Kidney epithelial cell (primary cell): ENCODE measurements around the gene HOXA11. TPM values are rescaled to one million over a fixed set of nuclear protein-coding genes. Genes with fewer than 3 reads are reported as not detected.

Source experiments
- DNase-seq: peaks from one replicate; pipeline ENCODE4 v3.0.0-alpha.2; 2010; ENCODE audit warnings: low read depth
- H3K27me3 ChIP-seq: 2 replicates; pipeline ENCODE4 v1.6.0; 2011; ENCODE audit warnings: low read length; ENCODE audit not compliant: control insufficient read depth, insufficient read depth
- H3K36me3 ChIP-seq: 2 replicates; pipeline ENCODE4 v1.5.1; 2011; ENCODE audit warnings: low read length; ENCODE audit not compliant: control insufficient read depth, insufficient read depth
- H3K4me3 ChIP-seq: 2 replicates; pipeline ENCODE4 v1.5.1; 2011; ENCODE audit warnings: low read depth, mild to moderate bottlenecking, control low read depth, low read length
- total RNA-seq: library from RNA; depleted of rRNA; stranded (reverse); fragments of >200 nt; gene quantifications from 2 replicates; pipeline ENCODE4 v1.2.3, GENCODE V29; 2015
- TF ChIP-seq, protein P1 (sequence below): IDR thresholded peaks from 2 replicates; pipeline ENCODE4 v1.5.1; 2011; ENCODE audit warnings: mild to moderate bottlenecking, moderate library complexity, low read length, control low read depth, inconsistent platforms; ENCODE audit not compliant: insufficient read depth, poor library complexity, severe bottlenecking

The HOXA11 gene
- total RNA-seq, 1 donor from 2014 or later = 17.3 TPM

DNA sequence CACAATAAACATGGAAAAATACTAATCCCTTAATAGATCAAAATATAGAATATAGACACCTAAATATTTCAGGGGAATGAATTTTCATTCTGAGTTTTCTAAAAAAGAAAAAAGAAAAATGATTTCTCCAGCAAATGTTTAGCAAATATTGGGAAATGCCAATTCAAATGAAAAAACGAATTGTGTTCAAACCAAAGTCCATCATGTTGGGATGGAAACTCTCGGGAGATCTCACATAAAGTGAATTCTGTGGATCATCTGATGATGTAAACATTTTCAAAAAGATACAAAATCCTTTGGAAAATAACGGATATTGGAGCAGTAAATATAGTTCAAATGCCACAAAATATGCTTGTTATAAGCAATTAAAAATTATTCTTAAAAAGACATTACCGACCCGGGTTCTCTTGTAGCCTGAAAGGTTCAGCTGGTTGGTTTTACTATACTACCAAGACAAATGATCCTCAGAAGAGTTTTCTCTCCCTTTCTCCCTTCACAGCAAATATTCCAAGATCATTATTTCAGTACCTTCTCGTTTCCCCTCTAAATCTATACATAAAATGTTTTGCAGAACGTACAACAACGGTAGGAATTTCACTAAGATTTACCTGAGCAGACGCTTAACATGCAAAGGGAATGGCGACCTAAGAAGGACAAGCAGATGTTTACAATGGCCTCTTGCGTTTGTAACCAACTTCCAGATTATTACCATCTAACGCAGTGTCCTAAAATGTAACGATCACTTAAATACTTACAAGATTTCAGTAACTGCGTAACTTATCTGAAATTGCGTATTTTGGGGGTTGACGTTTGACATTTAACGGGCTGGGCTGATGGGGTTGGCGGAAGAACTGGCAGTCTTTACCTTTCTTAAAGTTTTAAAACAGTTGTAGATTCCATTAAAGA is 12.4 kb upstream of the HOXA11 start:
- TF ChIP-seq, protein P1, sequence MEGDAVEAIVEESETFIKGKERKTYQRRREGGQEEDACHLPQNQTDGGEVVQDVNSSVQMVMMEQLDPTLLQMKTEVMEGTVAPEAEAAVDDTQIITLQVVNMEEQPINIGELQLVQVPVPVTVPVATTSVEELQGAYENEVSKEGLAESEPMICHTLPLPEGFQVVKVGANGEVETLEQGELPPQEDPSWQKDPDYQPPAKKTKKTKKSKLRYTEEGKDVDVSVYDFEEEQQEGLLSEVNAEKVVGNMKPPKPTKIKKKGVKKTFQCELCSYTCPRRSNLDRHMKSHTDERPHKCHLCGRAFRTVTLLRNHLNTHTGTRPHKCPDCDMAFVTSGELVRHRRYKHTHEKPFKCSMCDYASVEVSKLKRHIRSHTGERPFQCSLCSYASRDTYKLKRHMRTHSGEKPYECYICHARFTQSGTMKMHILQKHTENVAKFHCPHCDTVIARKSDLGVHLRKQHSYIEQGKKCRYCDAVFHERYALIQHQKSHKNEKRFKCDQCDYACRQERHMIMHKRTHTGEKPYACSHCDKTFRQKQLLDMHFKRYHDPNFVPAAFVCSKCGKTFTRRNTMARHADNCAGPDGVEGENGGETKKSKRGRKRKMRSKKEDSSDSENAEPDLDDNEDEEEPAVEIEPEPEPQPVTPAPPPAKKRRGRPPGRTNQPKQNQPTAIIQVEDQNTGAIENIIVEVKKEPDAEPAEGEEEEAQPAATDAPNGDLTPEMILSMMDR = no peak
- Histone ChIP-seq H3K4me3 (no peak overlapping the region), H3K27me3 (peaks cover 72% of the 10 kb centered on the region), H3K36me3 (no peaks in the 10 kb centered on the region)
- no peak for DNase-seq

- H3K36me3 ChIP-seq = no peaks in the 10 kb centered on the region
- DNase-seq = peak; percentile 45
- H3K4me3 ChIP-seq = no peak overlapping the region
- TF ChIP-seq, protein P1 = peak; percentile 69
- peaks cover 71% of the 10 kb centered on the region for H3K27me3 ChIP-seq
Measured at GRCh38 chr7:27196287-27196767, 11.3 kb upstream of the HOXA11 start.

DNA sequence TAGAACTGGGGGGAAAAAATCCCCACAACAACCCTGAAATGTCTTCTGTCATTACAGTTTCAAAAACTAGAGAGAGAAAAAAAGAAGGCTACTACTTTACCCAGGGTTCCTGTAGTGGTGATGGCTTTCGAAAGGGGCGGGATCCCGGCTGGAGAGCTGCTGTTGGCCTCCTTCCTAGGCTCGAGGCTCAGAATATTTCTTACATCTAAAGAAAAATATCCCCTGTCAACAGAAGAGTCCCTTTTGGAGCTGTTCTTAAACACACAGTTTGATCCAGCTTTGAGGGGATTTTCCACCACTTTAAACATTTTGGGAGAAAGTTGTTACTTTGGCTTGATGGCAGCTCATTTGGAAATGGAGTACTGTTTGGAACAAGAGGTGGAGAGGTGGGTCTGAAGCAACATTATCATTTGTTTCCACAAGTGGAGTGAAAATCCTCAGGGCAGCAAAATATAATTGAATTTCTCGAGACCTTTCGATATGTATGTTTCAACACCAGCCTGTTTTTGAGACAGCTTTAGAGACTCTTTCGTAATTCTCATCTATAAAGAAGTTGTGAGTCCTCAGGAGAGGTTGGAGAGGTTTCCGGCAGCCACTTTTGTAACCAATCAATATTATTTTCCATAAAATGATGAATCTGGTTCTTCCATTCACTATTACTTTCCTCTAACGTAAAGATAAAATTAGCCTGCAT is 9.8 kb upstream of the HOXA11 start:
- peaks cover 58% of the 10 kb centered on the region for H3K27me3 ChIP-seq
- no peak for DNase-seq
- H3K36me3 ChIP-seq = no peaks in the 10 kb centered on the region
- TF ChIP-seq, protein P1 = no peak
- H3K4me3 ChIP-seq = no peak overlapping the region

DNA sequence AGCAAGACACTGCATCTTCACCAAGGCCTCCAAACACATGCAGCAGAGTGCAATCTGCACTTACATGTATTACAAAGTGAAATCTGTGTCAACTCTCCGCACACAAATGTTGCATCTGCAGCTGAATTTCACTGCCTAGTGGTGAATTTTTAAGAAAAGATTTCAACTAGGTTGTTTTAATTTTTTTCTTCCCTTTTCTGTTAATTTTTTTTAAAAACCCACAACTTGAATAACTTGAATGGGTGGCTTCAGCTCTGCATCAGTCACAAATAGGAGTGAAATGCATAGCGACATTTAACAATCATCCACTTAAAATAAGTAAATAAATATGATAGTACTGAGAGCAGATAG is 8.9 kb upstream of the HOXA11 start:
- no peaks in the 10 kb centered on the region for H3K36me3 ChIP-seq
- DNase-seq = no peak
- no peak overlapping the region for H3K4me3 ChIP-seq
- H3K27me3 ChIP-seq = peaks cover 53% of the 10 kb centered on the region
- TF ChIP-seq, protein P1 = no peak

- H3K27me3 ChIP-seq = peaks cover 47% of the 10 kb centered on the region
- H3K4me3 ChIP-seq = no peak overlapping the region
Measured at GRCh38 chr7:27193335-27194001, 8.4 kb upstream of the HOXA11 start.

More at GRCh38 chr7:27193335-27194001, 8.4 kb upstream of the HOXA11 start:
- TF ChIP-seq, protein P1 = no peak
- DNase-seq = no peak
- H3K36me3 ChIP-seq = no peaks in the 10 kb centered on the region
